PC-3 (cell line): Measurements from ENCODE around the gene TBCB. TPM values are rescaled to one million over a fixed set of nuclear protein-coding genes. Genes with fewer than 3 reads are reported as not detected.
A peak's percentile ranks its signal among the peaks of the same experiment; 100 is the strongest.

Experiments
- ATAC-seq: fragments of 200-7000 bp; cut with Tn5 transposase; 2 replicates; pipeline ENCODE4 v1.9.1; 2020; ENCODE audit warnings: mild to moderate bottlenecking, moderate library complexity
- BruUV-seq: library from RNA; stranded (reverse); fragments of 400-500 nt; replicated peaks from 2 replicates; lab custom pipeline; 2021; lab: Mats Ljungman, UMichigan
- CTCF ChIA-PET: fragments of 300-600 bp; sonication (Branson Sonifier 250); formaldehyde crosslinking; loops from one replicate; lab custom pipeline; 2022; ENCODE audit warnings: antibody characterized with exemption; lab: Charles Lee
- POLR2A ChIA-PET: fragments of 300-600 bp; sonication (Branson Sonifier 250); formaldehyde crosslinking; loops from one replicate; lab custom pipeline; 2022; ENCODE audit warnings: antibody characterized with exemption; ENCODE audit not compliant: unreplicated experiment; lab: Charles Lee
- DNase-seq: peaks from one replicate; pipeline ENCODE4 v3.0.0-alpha.2; 2015
- H2AFZ ChIP-seq: fragments of 300-600 bp; sonication (generic); 2 replicates; pipeline ENCODE4 v1.6.0; 2016; ENCODE audit warnings: antibody characterized with exemption, low read length
- H3F3A ChIP-seq: fragments of 300-600 bp; sonication (generic); one replicate; pipeline ENCODE4 v1.6.0; 2017; ENCODE audit warnings: antibody characterized with exemption, low read length, control low read depth, mild to moderate bottlenecking; ENCODE audit not compliant: unreplicated experiment
- H3K27ac ChIP-seq: fragments of 300-600 bp; sonication (generic); 2 replicates; pipeline ENCODE4 v1.5.1; 2016; ENCODE audit warnings: mild to moderate bottlenecking, low read length
- H3K27me3 ChIP-seq: fragments of 300-600 bp; sonication (generic); 2 replicates; pipeline ENCODE4 v1.6.1; 2016; ENCODE audit warnings: low read length, mixed read lengths
- H3K36me3 ChIP-seq: fragments of 300-600 bp; sonication (generic); 2 replicates; pipeline ENCODE4 v1.6.1; 2016; ENCODE audit warnings: low read depth, mixed run types, low read length, mixed read lengths
- H3K4me1 ChIP-seq: fragments of 300-600 bp; sonication (generic); 2 replicates; pipeline ENCODE4 v1.5.1; 2016; ENCODE audit warnings: low read length; ENCODE audit not compliant: insufficient read depth
- H3K4me2 ChIP-seq: fragments of 300-600 bp; sonication (generic); 2 replicates; pipeline ENCODE4 v1.6.0; 2016; ENCODE audit warnings: low read length
- H3K4me3 ChIP-seq: fragments of 300-600 bp; sonication (generic); 2 replicates; pipeline ENCODE4 v1.5.1; 2016; ENCODE audit warnings: mild to moderate bottlenecking, low read length, mixed read lengths
- H3K79me2 ChIP-seq: fragments of 300-600 bp; sonication (generic); 2 replicates; pipeline ENCODE4 v1.6.1; 2017; ENCODE audit warnings: low read length, mixed read lengths
- H3K9ac ChIP-seq: fragments of 300-600 bp; sonication (generic); 2 replicates; pipeline ENCODE4 v1.6.0; 2016; ENCODE audit warnings: mild to moderate bottlenecking, low read length
- H3K9me2 ChIP-seq: fragments of 300-600 bp; sonication (generic); replicated peaks from 2 replicates; pipeline ENCODE4 v1.6.1; 2016; ENCODE audit warnings: mixed run types, low read length, mixed read lengths
- H3K9me3 ChIP-seq: fragments of 300-600 bp; sonication (generic); 2 replicates; pipeline ENCODE4 v1.6.1; 2016; ENCODE audit warnings: low read length, mixed read lengths
- H4K20me1 ChIP-seq: fragments of 300-600 bp; sonication (generic); 2 replicates; pipeline ENCODE4 v1.6.1; 2016; ENCODE audit warnings: low read length, mixed read lengths
- EZH2 ChIP-seq: fragments of 300-600 bp; sonication (generic); IDR thresholded peaks from one replicate; pipeline ENCODE4 v1.6.1; 2017; ENCODE audit warnings: antibody characterized with exemption, mild to moderate bottlenecking, low read length; ENCODE audit not compliant: unreplicated experiment
- EZH2phosphoT487 ChIP-seq: fragments of 300-600 bp; sonication (generic); IDR thresholded peaks from 2 replicates; pipeline ENCODE4 v1.6.1; 2018; ENCODE audit warnings: mild to moderate bottlenecking, antibody characterized with exemption, low read length, borderline replicate concordance
- intact Hi-C: fragments of 100-400 bp; cut with micrococcal nuclease; formaldehyde crosslinking; loops from 2 replicates; pipeline ENCODE4 v1.9.0; 2023
- total RNA-seq: library from RNA; depleted of rRNA; stranded (reverse); fragments of >200 nt; gene quantifications from 2 replicates; pipeline ENCODE4 v1.2.3, GENCODE V29; 2014
- TF ChIP-seq, protein P1 (sequence below): fragments of 300-600 bp; sonication (generic); conservative IDR thresholded peaks from 2 replicates; pipeline ENCODE4 v1.5.1; 2017; ENCODE audit warnings: antibody characterized with exemption, low read depth, mild to moderate bottlenecking, low read length

TBCB gene
- total RNA-seq, 1 experiment from 2014 or later: 260 TPM

DNA sequence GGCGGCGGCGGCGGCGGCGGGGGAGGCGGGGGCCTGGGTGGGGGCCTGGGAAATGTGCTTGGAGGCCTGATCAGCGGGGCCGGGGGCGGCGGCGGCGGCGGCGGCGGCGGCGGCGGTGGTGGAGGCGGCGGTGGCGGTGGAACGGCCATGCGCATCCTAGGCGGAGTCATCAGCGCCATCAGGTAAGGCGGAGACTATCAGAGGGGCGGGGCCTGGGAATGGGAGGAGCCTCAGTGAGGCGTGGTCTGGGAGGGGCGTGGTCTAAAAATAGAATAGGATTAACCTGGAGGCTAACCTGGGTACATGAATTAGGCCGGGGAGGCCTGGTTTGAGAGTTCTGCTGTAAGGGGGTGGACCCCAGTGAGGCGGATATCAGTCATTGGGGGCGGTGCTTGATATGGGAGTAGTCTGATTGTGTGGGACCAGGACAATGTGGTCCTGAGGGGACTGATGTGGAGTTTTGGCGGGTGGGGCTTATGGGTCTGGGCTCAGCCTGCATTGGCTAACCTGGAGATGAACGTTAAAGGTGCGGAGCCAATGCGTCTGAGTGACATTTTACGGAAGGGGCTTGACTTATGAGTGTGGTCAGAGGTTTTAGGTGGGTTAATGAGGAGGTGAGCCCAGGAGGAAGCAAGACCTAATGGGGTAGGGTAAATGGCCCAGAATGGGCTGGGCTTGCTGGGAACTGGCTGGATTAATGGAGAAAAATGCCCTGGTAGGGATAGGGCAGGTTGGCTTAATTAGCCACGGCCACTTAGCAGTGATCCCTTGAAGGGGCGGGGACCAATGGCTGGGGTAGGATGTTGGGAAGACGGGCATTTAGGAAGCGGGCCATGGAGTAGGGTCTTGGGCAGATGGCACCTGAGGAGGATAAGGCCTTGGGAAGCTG is 26.0 kb downstream of the TBCB start:
- H3F3A ChIP-seq: no peaks in the 10 kb centered on the region
- H2AFZ ChIP-seq: no peak overlapping the region
- DNase-seq (peak; percentile 88), ATAC-seq (peak; percentile 47)
- peak overlapping the region; percentile 94 for H3K4me3 ChIP-seq
- peak overlapping the region; percentile 99 for H3K27ac ChIP-seq
- H3K27me3 ChIP-seq: no peaks in the 10 kb centered on the region
- H4K20me1 ChIP-seq: peaks cover 7% of the 10 kb centered on the region; the same call in 1 of the 2 replicates
- POLR2A ChIA-PET: no interaction called here
- H3K79me2 ChIP-seq: peaks cover 34% of the 10 kb centered on the region
- H3K4me1 ChIP-seq: peaks cover 29% of the 10 kb centered on the region
- no TSS peak for BruUV-seq
- no peaks in the 10 kb centered on the region for H3K9me2 ChIP-seq
- intact Hi-C loops: loop anchor here (2.0 kb wide), 1 partner anchor 14 kb away; no protein-coding TSS in a partner anchor
- TF ChIP-seq EZH2phosphoT487 (no peak), EZH2 (no peak)
- TF ChIP-seq, protein P1, sequence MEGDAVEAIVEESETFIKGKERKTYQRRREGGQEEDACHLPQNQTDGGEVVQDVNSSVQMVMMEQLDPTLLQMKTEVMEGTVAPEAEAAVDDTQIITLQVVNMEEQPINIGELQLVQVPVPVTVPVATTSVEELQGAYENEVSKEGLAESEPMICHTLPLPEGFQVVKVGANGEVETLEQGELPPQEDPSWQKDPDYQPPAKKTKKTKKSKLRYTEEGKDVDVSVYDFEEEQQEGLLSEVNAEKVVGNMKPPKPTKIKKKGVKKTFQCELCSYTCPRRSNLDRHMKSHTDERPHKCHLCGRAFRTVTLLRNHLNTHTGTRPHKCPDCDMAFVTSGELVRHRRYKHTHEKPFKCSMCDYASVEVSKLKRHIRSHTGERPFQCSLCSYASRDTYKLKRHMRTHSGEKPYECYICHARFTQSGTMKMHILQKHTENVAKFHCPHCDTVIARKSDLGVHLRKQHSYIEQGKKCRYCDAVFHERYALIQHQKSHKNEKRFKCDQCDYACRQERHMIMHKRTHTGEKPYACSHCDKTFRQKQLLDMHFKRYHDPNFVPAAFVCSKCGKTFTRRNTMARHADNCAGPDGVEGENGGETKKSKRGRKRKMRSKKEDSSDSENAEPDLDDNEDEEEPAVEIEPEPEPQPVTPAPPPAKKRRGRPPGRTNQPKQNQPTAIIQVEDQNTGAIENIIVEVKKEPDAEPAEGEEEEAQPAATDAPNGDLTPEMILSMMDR: no peak
- peaks cover 16% of the 10 kb centered on the region for H3K36me3 ChIP-seq
- peak overlapping the region; percentile 100 for H3K9ac ChIP-seq
- no peaks in the 10 kb centered on the region for H3K9me3 ChIP-seq
- CTCF ChIA-PET: no interaction called here
- peak overlapping the region; percentile 94 for H3K4me2 ChIP-seq

DNA sequence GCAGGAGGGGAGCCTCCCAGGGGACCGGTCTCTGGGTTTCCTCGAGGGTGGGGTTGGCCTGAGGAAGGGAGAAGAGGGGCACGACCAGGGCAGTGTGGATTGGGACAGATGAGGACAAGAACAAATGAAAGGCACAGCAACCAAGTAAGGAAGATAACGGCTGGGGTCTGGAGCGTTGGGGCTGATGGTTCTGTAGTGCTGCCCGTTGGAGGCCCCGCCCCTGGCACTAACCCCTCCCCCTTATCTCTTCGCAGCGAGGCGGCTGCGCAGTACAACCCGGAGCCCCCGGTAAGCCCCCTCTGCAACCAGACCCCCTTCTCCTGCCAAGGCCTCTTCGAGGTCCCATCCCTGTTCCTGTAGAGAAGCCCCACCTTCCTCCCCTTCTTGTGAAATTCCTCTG is 26.8 kb downstream of the TBCB start:
- BruUV-seq: no TSS peak
- no peak overlapping the region for H3K4me3 ChIP-seq
- intact Hi-C loops: no loop called here
- H3K4me1 ChIP-seq: peaks cover 21% of the 10 kb centered on the region
- H3K4me2 ChIP-seq: peak overlapping the region; percentile 94
- no peak for TF ChIP-seq EZH2
- no peak for TF ChIP-seq EZH2phosphoT487
- TF ChIP-seq, protein P1: no peak
- POLR2A ChIA-PET: no interaction called here
- H3F3A ChIP-seq: no peaks in the 10 kb centered on the region
- peaks cover 17% of the 10 kb centered on the region for H3K36me3 ChIP-seq
- no peaks in the 10 kb centered on the region for H3K9me2 ChIP-seq
- H3K9ac ChIP-seq: no peak overlapping the region
- no peak overlapping the region for H3K27ac ChIP-seq
- ATAC-seq (no peak), DNase-seq (no peak)
- H4K20me1 ChIP-seq: peaks cover 7% of the 10 kb centered on the region; the same call in 1 of the 2 replicates
- no peak overlapping the region for H2AFZ ChIP-seq
- CTCF ChIA-PET: no interaction called here
- H3K79me2 ChIP-seq: peaks cover 34% of the 10 kb centered on the region
- H3K9me3 ChIP-seq: no peaks in the 10 kb centered on the region
- no peaks in the 10 kb centered on the region for H3K27me3 ChIP-seq

DNA sequence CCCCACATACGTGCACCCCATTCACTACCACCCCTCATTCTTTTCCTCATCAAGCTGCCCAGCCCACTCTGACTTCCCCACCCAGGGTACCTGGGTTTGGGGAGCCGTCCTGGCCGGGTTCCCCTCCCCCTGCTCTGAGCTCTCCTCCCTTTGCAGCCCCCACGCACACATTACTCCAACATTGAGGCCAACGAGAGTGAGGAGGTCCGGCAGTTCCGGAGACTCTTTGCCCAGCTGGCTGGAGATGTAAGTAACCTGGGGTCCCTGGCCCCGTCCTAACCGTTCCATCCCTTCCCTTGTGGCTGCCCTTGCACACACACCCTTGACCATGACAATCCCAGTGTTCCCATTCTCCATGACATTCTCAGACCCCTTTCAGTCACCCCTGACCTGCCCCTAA is 27.2 kb downstream of the TBCB start:
- ATAC-seq: no peak
- Histone ChIP-seq H3K79me2 (peaks cover 34% of the 10 kb centered on the region), H3K4me1 (peaks cover 17% of the 10 kb centered on the region), H3K9me2 (no peaks in the 10 kb centered on the region), H3K9ac (no peak overlapping the region), H3K36me3 (peaks cover 19% of the 10 kb centered on the region), H3K27ac (no peak overlapping the region), H3K9me3 (no peaks in the 10 kb centered on the region), H3K27me3 (no peaks in the 10 kb centered on the region), H3K4me3 (no peak overlapping the region), H3F3A (no peaks in the 10 kb centered on the region), H3K4me2 (no peak overlapping the region), H4K20me1 (peaks cover 7% of the 10 kb centered on the region; the same call in 1 of the 2 replicates), H2AFZ (no peak overlapping the region)
- TF ChIP-seq, protein P1: no peak
- TF ChIP-seq EZH2 (no peak), EZH2phosphoT487 (no peak)
- intact Hi-C loops: no loop called here
- BruUV-seq: no TSS peak
- no peak for DNase-seq
- ChIA-PET POLR2A (no interaction called here), CTCF (no interaction called here)
